Anterior cingulate cortex (tissue), 58 donors: Measurements from ENCODE around the gene ASS1.

Experiments used
- DNase-seq, 58 donors: peaks; one replicate each; lab custom pipeline; 2025; lab: John Stamatoyannopoulos, UW

ASS1 gene

GRCh38 chr9:130470269-130470668, 25.5 kb downstream of the ASS1 start:
- DNase-seq, result no peak

GRCh38 chr9:130470950-130471349, 26.2 kb downstream of the ASS1 start:
- no peak for DNase-seq

- DNase-seq, result no peak
Observed at GRCh38 chr9:130471411-130472183, 26.8 kb downstream of the ASS1 start.

GRCh38 chr9:130472184-130472705, 27.5 kb downstream of the ASS1 start:
- no peak for DNase-seq

GRCh38 chr9:130473009-130473408, 28.2 kb downstream of the ASS1 start:
- DNase-seq, result no peak

GRCh38 chr9:130473566-130473965, 28.8 kb downstream of the ASS1 start:
- no peak for DNase-seq

- DNase-seq, result peak in 1 of 58 donors; percentile 25
Observed at GRCh38 chr9:130474106-130474505, 29.3 kb downstream of the ASS1 start.

- no peak for DNase-seq
Observed at GRCh38 chr9:130476151-130476730, 31.5 kb downstream of the ASS1 start.

GRCh38 chr9:130477564-130477963, 32.8 kb downstream of the ASS1 start:
- DNase-seq, result no peak

GRCh38 chr9:130478152-130478551, 33.4 kb downstream of the ASS1 start:
- no peak for DNase-seq

GRCh38 chr9:130478736-130479575, 34.2 kb downstream of the ASS1 start:
- no peak for DNase-seq

- no peak for DNase-seq
Observed at GRCh38 chr9:130479587-130479986, 34.8 kb downstream of the ASS1 start.

- peak in 32 of 58 donors; percentile 8 to 74 (median 30) for DNase-seq
Observed at GRCh38 chr9:130480673-130481072, 35.9 kb downstream of the ASS1 start.

GRCh38 chr9:130482463-130482862, 37.7 kb downstream of the ASS1 start:
- no peak for DNase-seq

GRCh38 chr9:130483371-130483971, 38.7 kb downstream of the ASS1 start:
- peak in 2 of 58 donors; percentile 11 to 66 for DNase-seq

GRCh38 chr9:130484362-130485072, 39.8 kb downstream of the ASS1 start:
- peak in 4 of 58 donors; percentile 6 to 43 (median 12) for DNase-seq

GRCh38 chr9:130486103-130486502, 41.3 kb downstream of the ASS1 start:
- DNase-seq, result no peak

GRCh38 chr9:130487500-130487899, 42.7 kb downstream of the ASS1 start:
- no peak for DNase-seq

- no peak for DNase-seq
Observed at GRCh38 chr9:130488621-130489330, 44.0 kb downstream of the ASS1 start.
